ENCODE measurements around the gene RNF166.
"Not testable (repeated sequence)": the region's sequence is repeated elsewhere in the genome, so short reads cannot be mapped to it uniquely, and the experiment has no call there.

The RNF166 gene

DNA sequence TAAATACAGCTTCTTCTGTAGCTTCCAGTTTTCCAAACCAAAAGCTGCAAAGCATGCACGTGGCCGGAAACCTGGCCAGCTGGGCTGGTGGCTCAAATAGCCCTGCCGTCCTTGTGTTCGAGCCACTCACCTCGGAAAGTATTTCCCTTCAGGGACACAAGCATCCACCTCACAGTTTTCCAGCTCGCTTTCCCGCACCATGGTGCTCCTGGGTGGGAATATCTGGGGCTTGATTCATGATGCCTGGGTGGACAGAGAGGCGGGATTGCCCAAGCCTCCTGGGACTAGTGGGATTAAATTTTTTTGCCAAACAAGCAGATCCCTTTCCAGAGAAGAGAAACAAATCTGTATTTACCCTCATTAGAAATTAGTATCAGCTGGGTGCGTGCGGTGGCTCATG lies 36.2 kb downstream of the RNF166 start:
- DNase-seq = no peak

DNA sequence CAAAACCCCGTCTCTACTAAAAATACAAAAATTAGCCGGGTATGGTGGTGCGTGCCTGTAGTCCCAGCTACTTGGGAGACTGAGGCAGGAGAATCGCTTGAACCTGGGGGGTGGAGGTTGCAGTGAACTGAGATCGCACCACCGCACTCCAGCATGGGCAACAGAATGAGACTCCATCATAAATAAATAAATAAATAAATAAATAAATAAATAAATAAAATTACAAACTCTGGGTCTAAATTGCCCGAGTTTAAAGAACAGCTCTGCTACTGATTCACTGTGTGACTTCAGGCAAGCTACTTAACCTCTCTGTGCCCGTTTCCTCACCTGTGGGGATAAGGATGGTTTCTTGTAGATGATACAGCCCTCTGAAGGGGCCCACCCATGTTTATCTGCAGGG lies 36.7 kb downstream of the RNF166 start:
- not testable (repeated sequence) for DNase-seq

DNA sequence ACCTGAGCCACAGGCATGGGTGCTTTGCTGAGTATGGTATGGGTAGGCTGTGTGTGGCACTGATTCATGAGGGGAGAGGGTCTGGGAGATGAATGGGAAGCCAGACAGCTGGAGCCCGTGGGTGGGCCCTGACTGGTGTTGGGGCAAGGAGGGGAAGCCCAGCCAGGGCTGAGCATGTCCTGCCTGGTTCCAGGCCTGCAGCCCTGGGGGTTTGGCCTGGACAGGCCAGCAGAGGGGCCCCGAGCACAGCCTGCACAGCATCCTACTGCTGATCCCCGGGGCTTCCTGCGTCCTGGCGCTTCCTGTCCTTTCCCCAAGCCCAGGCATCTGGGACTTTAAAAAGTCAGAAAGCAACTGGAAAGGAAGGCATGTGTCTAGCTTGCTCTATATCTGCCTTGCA lies 38.7 kb downstream of the RNF166 start:
- DNase-seq = no peak

DNA sequence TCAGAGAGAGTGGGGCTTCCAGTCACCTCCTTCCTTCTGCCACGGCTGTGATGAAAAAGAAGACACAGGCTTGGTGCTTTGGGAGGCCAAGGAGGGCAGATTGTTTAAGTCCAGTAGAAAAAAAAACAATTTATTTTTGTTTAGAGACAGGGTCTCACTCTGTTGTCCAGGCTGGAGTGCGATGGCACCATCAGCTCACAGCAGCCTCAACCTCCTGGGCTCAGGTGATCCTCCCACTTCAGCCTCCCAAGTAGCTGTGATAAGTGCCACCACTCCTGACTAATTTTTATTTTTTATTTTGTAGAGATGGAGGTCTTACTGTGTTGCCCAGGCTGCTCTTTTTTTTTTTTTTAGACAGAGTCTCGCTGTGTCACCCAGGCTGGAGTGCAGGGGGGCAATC lies 40.6 kb downstream of the RNF166 start:
- DNase-seq = no peak

DNA sequence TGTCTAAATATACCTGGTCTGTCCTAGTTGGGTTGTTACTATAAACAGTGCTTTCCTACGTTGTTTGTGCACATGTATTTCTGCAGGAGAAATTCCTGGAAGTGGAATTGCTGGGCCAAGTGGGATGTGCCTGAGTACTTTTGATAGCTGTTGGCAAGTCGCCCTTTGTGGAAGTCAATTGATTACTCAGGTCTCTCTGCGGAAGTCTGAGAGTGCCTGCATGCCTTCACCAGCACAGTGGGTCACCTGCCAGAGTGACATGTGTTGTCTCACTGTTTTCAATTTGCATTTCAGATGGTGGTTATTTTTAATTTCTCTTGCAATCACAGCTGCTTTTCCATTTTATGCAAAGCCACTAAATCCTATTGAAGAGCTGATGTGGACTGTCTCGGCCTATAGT lies 41.1 kb downstream of the RNF166 start:
- DNase-seq = no peak

DNA sequence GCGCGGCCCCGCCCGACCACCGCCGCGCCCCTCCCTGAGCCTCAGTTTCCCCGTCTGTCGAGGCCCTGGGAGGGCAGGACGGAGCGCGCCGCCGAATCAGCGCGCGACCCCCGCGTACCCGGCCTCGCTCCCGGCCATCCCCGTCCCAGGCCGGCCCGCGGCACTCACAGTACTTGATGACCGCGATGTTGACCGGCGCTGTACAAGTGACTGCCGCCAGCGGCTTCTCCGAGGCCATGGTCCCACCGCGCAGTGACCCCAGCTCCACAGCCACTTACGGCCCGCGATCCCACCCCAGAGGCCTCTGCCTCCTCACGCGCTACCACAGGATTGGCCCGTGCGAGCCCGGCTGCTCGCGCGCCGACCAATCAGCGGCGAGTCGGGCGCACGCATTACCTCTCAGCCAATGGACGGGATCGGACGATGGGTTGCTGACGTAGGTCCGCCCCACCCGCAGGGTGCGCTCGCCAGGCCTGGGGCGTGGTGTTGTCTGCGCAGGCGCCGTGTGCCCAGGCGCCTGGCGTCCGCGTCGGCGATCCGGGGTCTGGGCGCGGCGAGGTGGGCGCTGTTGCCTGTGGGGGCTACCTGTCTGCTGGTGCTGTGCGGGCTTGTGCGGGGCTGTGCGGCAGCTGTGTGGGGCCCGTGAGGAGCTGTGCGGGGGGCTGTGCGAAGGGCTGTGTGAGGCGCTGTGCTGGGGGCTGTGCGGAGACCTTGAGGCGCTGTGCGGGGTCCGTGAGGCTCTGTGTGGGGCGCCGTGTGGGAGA lies 43.2 kb downstream of the RNF166 start, which contains the start of gene MVD:
Gene MVD, minus strand, starts transcription at position 249 of the 764 bp plus-strand sequence. Its CDS starts 11 bp downstream, at position 238.
- peak; percentile 96 to 97 for DNase-seq

DNA sequence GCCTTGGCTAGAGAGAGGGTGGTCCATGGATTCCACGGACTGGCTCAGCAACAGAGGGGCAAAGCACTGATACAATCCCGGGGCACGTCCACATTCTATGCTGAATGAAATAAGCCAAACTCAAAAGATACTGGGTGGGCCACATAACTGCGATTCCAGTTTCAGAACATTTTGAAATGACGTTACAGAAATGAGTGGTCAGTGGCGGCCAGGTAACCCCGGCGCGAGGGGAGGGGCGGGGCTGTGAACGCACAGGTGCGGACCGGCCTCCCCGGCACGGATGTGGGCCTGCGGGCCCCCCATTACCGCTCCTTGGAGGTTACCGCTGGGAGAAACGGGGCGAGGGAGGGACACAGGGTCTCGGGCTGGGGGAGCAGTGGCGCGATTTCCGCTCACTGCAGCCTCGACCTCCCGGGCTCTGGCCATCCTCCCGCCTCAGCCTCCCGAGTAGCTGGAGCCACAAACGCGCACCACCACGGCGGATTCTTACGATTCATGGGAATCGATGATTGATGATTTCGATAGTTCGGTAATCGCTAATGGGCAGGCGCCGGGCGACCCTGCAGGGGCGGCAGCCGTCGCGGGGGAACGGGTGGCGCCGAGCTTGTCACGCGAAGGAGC lies 43.9 kb downstream of the RNF166 start:
- DNase-seq = peak in 1 of 2 donors; percentile 25

DNA sequence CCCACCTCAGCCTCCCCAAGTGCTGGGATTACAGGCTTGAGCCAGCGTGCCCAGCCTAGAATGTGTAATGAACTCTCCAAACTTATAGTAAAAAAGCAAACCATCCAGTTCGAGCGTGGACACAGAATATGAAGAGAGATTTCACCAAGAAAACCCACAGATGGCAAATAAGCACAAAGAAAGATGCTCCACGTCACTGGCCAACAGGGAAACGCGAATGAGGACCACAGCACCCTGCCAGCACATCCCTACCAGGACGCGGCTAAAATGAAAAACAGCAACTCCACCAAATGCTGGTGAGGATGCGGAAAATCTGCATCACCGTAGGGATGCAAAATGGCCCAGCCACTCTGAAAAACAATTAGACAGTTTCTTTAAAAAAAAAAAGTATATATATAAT lies 44.7 kb downstream of the RNF166 start:
- no peak for DNase-seq

DNA sequence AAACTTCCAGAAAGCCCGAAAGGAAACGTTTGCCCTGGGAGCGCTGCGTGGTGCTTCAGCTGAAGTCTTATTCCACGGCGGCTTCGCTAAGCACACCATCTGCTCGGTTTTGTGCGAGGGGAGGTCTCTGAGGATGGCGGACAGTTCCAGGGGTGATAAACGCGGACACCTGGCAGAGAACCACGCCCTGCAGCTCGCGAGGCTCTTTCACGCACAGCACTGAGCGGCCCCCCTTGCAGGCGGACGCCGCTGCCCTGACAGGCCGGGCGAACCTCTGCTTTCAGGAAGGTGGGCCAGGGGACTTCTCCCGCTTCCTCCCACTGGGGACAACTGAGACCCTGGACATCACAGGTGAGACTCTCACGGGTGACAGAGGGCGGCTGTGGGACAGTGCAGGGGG lies 47.0 kb downstream of the RNF166 start:
- no peak for DNase-seq

DNA sequence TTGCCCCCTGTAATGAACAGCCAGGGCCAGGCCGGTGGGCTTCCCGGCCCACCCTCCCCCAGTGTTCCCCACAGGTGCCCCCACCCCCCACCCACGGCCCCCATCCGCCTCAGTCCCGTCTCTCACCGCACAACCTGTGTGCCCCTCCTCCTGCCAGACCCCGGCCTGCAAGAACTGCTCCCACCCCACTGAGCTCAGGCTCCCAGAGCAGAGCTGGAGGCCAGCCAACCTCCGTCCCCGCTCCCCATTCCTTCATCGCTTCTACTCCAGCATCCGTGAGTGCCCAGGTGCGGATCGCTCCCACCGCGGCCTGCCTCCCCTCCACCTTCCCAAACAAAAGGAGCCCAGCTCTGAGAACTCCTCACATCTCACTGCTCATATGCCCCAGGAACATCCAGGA lies 47.5 kb downstream of the RNF166 start:
- DNase-seq = no peak

DNA sequence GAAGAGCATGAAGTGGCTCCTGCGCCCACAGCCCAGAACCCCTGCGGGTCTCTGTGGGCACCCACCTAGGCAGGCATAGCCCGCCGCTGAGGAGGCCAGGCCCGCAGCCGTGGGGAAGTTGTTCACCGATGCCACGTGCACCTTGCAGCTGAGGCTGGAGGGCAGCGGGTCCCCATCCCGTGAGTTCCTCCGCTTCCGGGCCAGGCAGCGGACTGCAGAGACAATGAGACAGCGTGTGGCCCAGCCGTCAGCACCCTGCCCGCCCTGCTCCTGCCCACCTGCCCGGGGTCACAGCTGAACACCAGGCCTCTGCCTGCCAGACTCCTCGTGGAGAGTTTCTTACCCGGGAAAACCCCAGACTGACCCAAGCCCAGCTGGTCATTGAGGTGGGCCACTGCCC lies 48.8 kb downstream of the RNF166 start:
- DNase-seq = no peak

DNA sequence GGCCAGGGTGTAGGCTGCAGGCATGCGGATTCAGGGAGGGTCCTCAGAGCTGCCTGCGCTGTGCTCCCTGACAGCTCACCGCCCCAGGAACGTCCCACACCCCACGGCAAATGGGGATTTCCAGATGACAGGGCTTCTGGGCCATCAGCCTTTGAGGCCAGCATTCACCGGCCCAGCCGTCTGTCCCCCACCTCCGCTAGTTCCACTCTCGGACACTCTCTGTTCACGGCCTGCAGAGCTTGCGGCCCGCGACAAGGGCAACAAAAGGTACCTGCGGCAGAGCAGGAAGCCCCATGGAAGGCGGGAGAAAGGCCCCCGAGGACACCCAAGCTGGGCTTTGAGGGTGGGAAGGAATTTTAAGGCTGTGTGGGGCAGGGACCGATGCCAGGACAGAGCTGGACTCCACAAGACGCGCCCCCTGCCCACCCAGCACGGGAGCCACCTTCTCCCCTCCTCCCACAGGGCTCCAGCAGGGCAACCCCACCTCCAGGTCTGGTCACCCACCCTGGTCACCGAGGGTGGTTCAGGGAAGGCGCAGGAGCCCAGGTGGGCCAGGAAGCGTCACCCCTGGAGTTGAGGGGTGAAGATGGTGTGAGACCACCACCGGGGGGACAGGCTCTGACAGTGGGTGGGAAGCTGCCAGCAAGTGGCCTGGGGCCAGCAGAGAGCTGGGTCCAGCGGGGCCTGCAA lies 49.8 kb downstream of the RNF166 start:
- DNase-seq = no peak

DNA sequence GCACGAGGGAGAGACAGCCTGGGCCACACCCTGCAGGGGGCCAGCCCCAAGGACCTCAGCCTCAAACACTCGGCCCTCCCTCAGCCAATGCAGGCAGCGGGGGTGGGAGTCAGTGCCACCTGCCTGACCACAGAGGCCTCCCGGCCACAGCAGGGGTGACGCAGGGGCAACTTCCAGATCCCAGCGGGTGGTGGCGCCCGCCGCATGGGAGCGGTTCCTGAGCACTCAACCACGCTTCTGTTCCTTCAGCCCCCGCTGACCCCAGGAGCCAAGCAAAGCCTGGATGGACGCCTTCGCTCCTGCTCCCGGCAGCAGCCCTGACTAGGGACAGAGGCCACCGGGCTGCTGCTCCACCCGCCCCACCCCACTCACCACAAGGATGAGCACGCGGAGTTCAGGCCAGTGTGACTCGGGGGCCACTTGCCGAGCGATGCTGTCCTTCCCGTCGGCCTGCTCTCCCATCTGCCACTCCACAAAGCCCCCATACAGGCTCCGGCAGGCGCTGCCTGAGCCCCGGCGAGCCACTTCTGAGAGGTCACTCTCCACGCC lies 50.4 kb downstream of the RNF166 start:
- DNase-seq = no peak

DNA sequence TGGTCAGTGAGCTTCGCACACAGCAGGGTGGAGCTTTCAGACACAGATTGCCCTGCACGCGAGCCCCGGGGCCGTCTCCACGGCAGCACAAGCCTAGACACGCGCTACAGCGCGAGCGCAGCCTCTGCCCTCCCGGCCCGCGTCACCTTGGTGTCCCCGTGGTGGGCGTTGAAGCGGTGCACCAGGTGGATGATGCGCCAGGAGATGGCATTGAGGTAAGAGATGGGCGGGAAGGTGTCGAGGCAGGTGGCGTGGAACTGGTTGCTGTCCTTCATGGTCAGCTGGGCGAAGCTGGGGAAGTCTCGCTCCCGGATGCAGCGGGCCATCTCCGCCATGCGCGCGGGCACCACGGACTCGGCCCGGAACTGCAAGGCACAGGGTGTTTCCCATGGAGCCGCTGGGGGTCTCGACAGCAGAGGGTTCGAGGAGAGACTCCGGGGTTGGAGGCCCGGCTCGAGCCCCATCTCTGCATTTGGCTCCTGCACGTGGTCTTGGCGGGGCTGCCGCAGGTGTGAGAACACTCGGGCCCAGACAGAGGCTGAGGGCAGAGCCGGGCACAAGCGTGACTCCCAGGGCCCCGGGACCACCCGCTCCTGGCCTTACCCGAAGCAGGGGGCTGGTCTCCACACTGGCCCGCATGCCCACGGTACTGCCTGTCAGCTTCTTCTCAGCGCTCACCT lies 51.0 kb downstream of the RNF166 start:
- no peak for DNase-seq

DNA sequence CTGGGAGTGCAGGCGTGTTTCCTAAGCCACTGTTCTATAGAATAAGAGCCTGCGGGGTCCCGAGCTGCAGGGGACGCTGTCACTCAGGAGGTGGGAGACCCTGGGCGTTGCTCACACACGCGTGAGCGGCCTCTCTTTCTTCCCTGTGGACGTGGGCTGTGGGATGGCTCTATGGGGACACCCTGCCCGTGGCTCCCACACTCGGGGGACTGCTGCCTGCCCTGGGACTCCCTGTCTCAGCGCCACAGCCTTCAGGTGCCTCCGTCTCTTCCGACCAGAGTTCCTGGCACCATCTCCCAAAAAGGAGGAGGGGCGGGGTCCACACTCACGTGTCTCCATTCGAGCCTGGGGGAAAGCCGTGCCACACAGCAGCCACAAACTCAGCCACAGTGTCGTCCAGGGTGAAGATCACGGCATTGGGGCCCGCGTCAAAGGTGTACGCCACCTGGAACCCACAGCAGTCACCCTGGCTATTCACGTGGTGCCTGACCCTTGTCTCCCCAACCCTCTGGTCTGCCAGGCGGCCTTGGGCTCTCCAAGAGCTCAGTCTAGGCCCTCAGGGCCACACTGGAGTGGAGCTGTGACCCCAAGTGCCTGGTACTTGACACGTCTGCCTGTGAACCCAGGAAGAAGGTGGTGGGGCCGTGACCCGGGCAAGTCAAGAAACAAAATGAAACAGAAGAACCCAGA lies 51.7 kb downstream of the RNF166 start:
- DNase-seq = no peak

DNA sequence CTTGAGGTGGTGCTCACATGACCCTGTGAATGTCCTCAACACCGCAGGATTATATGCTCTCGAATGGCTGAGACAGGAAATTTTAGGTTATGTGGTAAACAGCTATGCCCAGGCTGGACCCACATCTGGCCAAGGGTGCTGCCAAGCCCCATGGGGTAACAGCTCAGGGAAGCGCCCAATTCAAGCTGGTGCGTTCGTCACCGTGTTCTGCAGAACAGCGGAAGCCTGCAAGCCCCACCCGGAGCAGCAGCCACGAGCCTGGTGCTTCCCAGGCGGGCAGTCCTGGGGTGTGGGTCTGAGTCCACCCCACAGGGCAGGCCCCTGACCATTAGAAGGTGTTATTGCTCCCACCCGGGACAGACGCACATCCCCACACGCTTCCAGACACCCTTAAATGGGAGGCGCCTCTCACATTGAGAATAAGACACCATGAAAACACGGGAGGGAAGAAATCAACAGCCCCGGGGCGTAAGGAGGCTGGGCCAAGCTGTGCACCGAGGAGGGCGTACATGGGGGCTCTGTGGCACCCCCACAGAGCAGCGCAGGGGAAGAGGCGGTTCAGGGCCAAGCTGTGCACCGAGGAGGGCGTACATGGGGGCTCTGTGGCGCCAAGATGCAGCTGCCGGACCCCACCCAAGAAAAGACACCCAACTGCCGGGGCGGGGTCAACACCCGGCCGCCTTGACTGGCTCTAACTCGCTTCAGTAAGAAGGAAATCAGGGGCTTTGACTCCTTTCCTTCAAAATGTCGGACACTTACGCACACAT lies 52.4 kb downstream of the RNF166 start:
- peak in 1 of 2 donors; percentile 33 for DNase-seq

DNA sequence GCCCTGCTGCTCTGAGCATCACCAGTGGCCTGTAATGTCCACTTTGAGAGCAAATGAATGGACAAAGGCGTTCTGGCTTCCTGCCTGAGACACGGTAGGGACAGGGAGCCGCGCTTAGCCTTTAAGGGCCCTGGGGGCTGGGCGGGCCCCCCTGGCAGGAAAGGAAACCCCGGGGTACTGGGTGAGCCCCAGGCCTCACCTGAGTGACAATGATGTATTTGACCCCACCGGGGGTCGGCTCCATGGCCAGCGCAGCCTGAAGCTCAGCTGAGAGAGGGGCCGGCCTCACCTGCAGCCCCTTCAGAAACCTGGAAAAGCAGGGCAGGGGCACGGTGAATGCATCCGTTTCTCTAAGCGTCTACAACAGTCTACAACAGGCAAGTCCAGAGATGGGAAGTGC lies 53.1 kb downstream of the RNF166 start:
- no peak for DNase-seq

DNA sequence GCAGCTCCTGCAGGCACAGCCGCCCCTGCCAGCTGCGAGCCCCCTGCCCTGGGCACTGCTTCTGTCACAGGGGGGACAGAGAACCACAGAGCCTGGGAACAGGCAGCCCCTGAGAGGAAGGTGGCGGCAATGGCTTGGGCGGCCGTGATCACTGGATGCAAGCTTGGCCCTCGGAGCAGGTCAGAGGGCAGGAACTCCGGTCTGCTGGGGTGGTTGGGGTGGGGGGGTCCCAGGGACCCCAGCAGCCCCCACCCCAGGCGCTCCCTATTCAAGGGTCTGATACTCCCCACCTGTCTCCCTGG lies 53.5 kb downstream of the RNF166 start:
- no peak for DNase-seq

DNA sequence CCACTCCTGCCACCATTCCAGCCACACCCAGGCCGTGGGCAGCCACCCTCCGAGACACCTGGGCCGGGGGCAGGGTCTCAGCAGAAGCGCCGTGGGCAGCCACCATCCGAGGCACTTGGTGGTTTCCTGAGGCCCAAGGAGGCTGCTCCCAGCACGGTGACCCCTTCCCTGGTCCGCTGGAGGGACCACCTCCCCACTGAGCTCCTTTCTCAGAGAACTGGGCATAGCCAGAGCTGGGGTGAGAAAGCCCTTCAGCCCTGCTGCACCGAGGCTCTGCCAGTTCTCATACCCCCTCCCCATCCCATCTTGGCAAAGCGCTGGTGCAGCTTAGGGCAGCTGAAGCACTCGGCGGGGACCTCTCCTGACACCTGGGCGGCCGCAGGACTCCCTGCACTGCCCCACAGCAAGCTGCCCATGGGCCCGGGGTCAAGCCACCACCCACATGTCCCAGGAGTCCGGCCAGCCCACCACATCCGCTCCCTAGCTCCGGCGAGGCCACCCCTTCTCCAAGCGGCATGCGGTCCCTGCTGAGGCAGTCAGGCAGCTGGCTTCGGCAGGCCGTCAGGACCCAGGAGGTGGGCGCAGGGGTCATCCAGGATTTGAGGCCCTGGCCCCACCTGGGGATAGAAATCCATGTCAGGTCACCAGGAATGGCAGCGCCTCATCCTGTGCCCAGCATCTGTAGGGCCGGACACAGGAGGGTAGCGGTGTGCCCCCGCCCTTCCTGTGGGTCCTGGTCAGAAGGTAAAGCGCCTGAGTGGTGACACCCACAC lies 54.0 kb downstream of the RNF166 start:
- DNase-seq = no peak

DNA sequence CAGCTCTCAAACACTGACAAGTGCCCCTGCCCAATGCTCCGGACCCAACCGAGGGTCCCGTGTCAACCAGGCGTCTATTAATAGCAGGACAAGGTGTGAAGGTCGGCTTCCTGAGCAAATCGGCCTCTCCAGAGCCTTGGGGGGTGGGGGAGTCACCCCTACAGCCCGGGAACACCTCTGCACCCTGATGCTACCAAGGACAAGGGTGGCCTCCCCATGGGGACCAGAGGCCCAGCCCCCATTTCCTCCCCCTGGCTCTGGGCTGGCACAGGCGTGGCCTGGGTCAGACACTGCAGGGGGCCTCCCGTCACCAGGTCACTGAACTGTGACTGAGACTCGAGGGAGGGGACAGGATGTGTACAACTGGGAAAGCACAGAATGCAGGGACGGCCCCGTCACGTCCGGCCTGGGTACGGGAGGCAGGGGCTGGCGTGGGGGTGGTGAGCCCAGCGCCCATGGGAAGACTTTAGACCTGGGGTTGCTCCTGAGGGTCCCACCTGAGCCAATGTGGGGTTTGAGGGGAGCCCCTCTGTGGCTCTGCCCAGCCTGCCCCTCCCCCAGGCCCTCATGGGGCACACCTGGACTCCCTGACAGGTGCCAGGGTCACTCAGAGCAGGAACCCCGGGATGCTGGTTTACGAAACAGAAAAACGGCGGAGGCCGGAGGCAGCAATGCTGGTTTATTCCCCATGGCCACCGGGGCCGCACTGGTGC lies 54.8 kb downstream of the RNF166 start:
- DNase-seq = peak; percentile 82 to 87

All from CD4-positive, alpha-beta T cell treated with Interferon alpha-2 for 1 hour (primary cell).